ENCODE measurements around the gene PPY.
"Not testable (repeated sequence)": the region's sequence is repeated elsewhere in the genome, so short reads cannot be mapped to it uniquely, and the experiment has no call there.

PPY gene

DNA sequence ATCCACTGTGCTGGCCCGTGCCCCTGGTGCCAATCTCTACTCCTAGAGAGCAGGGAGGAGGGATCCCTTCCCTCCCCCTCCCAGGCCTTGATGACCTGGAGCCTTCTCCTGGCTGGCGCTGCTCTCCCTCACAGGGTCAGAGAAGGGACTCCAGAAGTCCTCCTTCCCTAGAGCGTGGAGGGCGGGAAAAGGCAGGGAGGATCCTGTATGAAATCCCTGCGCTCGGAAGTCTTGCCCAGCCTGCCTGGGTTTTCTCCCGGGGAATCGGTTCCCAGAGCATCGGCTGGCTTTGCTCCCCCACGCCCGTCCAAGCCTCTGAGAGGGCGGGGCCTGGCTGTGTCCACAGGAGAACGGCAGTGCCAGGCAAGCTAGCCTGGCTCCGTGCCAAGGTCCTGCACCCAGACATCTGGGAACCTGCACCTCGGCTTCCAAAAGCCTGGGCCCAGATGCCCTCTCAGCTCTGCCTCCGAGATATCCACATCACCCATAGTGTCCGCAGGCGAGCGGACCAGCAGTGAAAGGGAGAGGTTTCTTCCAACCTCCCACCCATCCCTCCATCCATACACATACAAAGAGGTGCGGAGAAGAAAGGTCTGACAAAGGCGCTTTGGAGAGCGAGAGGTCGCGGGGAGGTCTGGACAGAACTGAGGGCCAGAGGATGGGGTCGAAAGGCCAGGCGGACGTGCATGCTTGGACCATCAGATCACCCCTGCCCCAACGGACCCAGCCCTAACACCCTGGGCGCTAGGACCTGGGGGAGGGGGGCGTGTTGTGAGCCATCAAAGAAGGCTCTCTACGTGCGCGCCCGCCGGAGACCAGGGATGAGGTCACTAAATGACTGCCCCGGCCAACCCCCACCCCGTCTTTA is 36.1 kb downstream of the PPY start:
- DNase-seq (ENCODE audit: low spot score): no peak

GRCh38 chr17:43905400-43905984 is 36.8 kb downstream of the PPY start:
- no peak for DNase-seq (ENCODE audit: low spot score)

- DNase-seq (ENCODE audit: low spot score): no peak
Measured at GRCh38 chr17:43901861-43902589, 40.3 kb downstream of the PPY start.

DNA sequence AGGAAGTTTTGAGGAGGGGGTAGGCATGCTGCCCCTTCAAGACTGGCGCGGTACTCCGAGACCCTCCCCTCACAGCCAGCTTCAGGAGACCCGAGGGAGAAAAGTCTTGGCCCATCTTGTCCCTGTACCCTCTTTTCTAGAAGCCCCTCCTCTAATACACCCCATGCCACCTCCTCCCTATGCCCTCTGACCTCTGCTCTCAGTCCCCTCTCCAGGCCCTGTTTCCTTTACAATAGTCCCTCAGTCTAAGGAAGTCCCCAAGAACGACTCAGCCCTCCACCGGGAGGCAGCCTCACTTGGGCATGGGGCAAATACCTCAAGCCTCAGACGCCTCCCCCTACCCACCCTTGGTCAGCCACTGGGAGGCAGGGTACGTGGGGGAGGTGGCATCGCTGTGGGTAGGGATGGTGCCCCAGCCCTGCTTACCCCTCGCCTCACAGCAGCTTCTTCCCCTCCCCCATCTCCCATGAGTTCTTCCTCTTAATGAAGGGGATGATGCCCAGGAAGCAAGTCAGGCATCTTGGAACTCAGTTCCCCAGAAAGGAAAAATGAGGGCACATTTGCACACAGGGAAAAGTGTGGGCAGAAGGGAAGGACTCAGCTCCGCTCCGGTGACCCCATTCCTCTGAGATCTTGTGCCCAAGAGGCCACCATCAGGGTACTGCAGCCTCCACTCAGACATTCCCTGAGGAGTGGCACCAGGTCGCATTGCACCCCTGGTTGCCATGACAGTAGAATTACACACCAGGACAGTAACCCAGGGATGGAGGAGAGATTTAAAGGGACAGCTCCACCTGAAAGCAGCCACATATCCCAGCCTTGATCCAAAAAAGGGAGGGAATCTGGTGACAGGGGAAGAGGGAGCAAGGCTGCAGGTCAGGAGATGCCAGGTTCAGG is 41.2 kb downstream of the PPY start:
- no peak for DNase-seq (ENCODE audit: low spot score)

DNA sequence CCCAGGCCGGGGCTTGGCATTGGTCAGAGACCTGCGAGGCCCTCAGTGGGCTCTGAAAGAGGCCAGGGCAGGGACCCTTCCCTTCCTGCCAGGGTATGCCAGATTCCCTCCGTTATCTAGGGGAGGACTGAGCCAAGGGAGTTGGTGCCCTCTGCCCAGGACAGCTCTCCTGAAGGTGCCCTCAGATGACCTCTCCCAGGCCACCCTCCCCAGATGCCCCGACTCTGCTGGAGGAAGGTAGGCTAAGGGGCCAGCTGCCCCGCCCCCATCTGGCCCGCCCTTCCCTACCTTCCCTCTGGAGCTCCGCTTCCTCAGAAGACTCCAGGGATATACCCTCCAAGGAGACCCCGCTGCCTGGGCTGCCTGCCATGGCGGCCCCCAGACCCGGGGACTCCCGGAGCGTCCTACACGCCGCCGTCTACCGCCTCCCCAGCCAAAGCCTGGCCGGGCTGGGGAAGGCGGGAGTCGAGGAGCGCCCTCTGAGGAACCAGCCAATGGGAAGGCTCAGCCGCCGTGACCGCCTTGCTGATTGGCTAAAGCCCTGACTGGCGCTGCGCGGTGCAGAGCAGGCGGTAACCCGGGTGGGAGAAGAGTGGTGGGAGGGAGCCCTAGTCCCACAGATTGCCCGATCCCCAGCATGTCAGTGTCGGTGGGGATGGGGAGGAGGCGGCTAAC is 42.0 kb downstream of the PPY start:
- peak; percentile 89 for DNase-seq (ENCODE audit: low spot score)

- DNase-seq (ENCODE audit: low spot score): no peak
Measured at GRCh38 chr17:43898446-43898845, 43.8 kb downstream of the PPY start.

- no peak for DNase-seq (ENCODE audit: low spot score)
Measured at GRCh38 chr17:43897831-43898230, 44.4 kb downstream of the PPY start.

- not testable (repeated sequence) for DNase-seq (ENCODE audit: low spot score)
Measured at GRCh38 chr17:43894494-43894893, 47.8 kb downstream of the PPY start.

DNA sequence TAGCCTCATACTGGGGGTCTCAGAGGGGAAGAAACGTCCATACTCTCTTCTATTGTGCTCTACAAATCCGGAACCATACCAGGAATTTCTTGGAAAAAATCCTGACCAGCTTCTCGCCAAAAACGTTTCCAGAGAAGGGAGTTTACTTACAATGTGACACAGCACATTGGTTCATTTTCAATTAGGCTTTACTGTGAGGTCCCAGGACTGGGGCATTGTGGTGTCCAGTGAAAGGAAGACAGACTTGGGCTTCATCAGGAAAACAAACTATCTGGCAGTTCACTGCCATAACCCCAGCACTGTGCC is 49.7 kb downstream of the PPY start:
- DNase-seq (ENCODE audit: low spot score): no peak

DNA sequence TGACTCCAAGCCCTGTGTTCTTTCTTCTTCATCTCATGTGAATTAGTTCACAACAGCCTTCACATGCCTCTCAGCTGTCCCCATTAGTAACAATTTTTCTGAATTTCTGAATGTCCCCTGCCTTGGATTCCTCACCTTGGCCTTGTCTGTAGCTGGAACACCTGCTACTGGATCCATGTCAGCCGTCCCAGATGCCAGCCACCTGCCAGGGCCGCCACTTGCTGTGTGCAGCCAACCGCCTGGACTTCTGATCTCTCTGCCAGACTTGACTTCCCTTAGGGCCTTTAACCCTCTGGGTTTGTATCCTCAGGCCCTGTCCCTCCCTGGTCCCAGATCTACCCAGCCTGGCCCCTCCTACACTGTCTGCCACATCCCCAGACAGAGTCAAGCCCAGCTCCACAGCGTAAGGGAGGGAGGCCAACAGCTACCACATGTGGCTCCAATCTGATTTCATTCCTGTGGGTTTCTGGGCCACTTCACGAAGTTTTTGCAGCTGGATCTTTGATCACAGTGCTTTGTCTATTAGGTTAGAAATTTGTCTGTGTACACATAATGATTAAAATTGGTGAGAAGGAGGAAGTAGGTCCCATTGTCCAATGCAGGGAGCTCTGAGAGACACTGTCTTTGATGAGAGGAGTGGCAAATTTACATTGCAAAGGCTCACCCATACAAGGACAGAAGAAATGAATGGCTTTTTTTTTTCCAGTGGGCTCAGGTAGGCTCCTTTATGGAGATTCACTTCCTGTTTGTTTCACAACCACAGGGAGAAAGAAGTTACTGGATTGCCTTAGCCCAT is 50.2 kb downstream of the PPY start:
- DNase-seq (ENCODE audit: low spot score): no peak
